ENCODE data around the gene KAZN. TPM values are rescaled to one million over a fixed set of nuclear protein-coding genes. Genes with fewer than 3 reads are reported as not detected.

The KAZN gene
- total and polyA plus RNA-seq, 8 donors: 1.2 to 50.7 (median 6.8) TPM

GRCh38 chr1:15110867-15111230, 512.4 kb downstream of the KAZN start:
- Histone ChIP-seq H3K4me3 (no peak overlapping the region), H3K27me3 (no peaks in the 10 kb centered on the region), H3K9me3 (no peaks in the 10 kb centered on the region), H3K27ac (no peak overlapping the region), H3K4me1 (no peaks in the 10 kb centered on the region), H3K36me3 (peaks cover 0 to 14% (median 3%) of the 10 kb centered on the region in 4 donors)
- TF ChIP-seq POLR2A (IDR thresholded peaks at IDR 0.05) (no peak), EP300 (IDR thresholded peaks at IDR 0.05) (no peak), POLR2AphosphoS5 (IDR thresholded peaks at IDR 0.05) (no peak), CTCF (IDR thresholded peaks at IDR 0.05) (no peak)
- intact Hi-C loops (cut with DNase I; ENCODE audit: low total_unique reads): no loop called here
- WGBS, 5 donors: 68 to 94% (median 86%) methylated on average over 2 of the region's 2 CpGs
- no peak for DNase-seq

GRCh38 chr1:15113146-15113545, 514.7 kb downstream of the KAZN start:
- intact Hi-C loops (cut with DNase I; ENCODE audit: low total_unique reads): no loop called here

GRCh38 chr1:15114884-15115283, 516.4 kb downstream of the KAZN start:
- WGBS, 5 donors: 87 to 95% (median 95%) methylated on average over 12 to 13 of the region's 13 CpGs
- no peaks in the 10 kb centered on the region for H3K4me1 ChIP-seq
- peaks cover 0 to 17% (median 7%) of the 10 kb centered on the region in 4 donors for H3K36me3 ChIP-seq
- H3K4me3 ChIP-seq: no peak overlapping the region
- TF ChIP-seq POLR2A (IDR thresholded peaks at IDR 0.05) (no peak), CTCF (IDR thresholded peaks at IDR 0.05) (no peak), EP300 (IDR thresholded peaks at IDR 0.05) (no peak), POLR2AphosphoS5 (IDR thresholded peaks at IDR 0.05) (no peak)
- DNase-seq: no peak
- no peaks in the 10 kb centered on the region for H3K27me3 ChIP-seq
- H3K27ac ChIP-seq: no peak overlapping the region
- intact Hi-C loops (cut with DNase I; ENCODE audit: low total_unique reads): no loop called here
- no peaks in the 10 kb centered on the region for H3K9me3 ChIP-seq

More at GRCh38 chr1:15113146-15113545, 514.7 kb downstream of the KAZN start:
- peaks cover 0 to 17% (median 7%) of the 10 kb centered on the region in 4 donors for H3K36me3 ChIP-seq
- DNase-seq: no peak
- H3K27ac ChIP-seq: no peak overlapping the region
- no peak overlapping the region for H3K4me3 ChIP-seq
- WGBS, 5 donors: 91 to 96% (median 93%) methylated on average over 5 of the region's 5 CpGs
- TF ChIP-seq EP300 (IDR thresholded peaks at IDR 0.05): no peak
- no peak for TF ChIP-seq CTCF (IDR thresholded peaks at IDR 0.05)
- no peak for TF ChIP-seq POLR2A (IDR thresholded peaks at IDR 0.05)
- no peak for TF ChIP-seq POLR2AphosphoS5 (IDR thresholded peaks at IDR 0.05)
- H3K4me1 ChIP-seq: no peaks in the 10 kb centered on the region
- no peaks in the 10 kb centered on the region for H3K9me3 ChIP-seq
- no peaks in the 10 kb centered on the region for H3K27me3 ChIP-seq

- Histone ChIP-seq H3K4me1 (no peaks in the 10 kb centered on the region), H3K4me3 (no peak overlapping the region), H3K36me3 (peaks cover 0 to 17% (median 10%) of the 10 kb centered on the region in 4 donors), H3K27me3 (no peaks in the 10 kb centered on the region), H3K9me3 (no peaks in the 10 kb centered on the region), H3K27ac (no peak overlapping the region)
- 91 to 94% (median 93%) methylated on average over 15 of the region's 15 CpGs for WGBS, 5 donors
- intact Hi-C loops (cut with DNase I; ENCODE audit: low total_unique reads): no loop called here
- no peak for TF ChIP-seq CTCF (IDR thresholded peaks at IDR 0.05)
- no peak for TF ChIP-seq POLR2AphosphoS5 (IDR thresholded peaks at IDR 0.05)
- no peak for TF ChIP-seq EP300 (IDR thresholded peaks at IDR 0.05)
- no peak for TF ChIP-seq POLR2A (IDR thresholded peaks at IDR 0.05)
- no peak for DNase-seq
Measured at GRCh38 chr1:15115542-15116330, 517.3 kb downstream of the KAZN start.
